GM20431 (cell line): Measurements from ENCODE around the gene NAPB.

Experiments used
- in situ Hi-C: fragments of 300-500 bp; cut with MseI, MboI; formaldehyde crosslinking; loops from one replicate; pipeline ENCODE4 v1.15.0; 2020; ENCODE audit warnings: low sequenced_read_pairs; ENCODE audit not compliant: unreplicated experiment

Gene NAPB

DNA sequence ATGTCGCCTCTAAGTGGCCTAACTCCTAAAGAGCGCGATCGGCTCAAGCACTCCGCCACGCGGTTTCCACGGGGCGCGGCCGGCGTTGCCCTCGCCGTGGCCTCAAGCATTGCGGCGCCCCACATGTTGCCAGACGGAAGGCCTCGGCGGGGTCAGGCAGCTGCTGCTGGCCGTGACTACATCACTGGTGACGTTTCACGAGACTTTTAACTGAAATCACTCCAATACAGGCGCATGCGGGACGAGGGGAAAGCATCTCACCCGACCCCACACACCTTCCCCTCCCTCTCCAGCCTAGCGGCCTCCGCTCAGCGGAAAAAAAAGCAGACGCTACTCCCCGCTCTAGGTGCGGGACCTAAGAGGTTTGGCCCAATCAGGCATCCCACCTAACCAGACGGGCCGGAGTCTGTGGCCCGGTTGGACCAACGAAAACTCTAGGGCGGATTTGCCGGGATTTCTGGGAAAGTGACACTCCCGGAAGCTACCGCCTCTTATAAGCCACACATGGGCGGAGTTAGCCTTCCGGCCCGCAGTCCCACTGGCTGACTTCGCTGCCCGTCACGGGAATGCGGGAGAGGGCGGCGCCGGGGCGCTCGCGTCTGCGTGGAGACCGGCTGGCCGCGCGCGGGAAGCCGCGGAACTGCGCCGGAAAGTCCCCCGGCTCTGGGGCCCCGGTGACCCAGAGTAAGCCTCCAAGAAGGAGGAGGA, 70.9 kb downstream of the NAPB start, which contains the start of gene NXT1:
TSS of gene NXT1 (plus strand) at position 596 of the 708 bp plus-strand sequence. CDS start 3,251 bp downstream, outside the sequence.
- in situ Hi-C loops = no loop called here

DNA sequence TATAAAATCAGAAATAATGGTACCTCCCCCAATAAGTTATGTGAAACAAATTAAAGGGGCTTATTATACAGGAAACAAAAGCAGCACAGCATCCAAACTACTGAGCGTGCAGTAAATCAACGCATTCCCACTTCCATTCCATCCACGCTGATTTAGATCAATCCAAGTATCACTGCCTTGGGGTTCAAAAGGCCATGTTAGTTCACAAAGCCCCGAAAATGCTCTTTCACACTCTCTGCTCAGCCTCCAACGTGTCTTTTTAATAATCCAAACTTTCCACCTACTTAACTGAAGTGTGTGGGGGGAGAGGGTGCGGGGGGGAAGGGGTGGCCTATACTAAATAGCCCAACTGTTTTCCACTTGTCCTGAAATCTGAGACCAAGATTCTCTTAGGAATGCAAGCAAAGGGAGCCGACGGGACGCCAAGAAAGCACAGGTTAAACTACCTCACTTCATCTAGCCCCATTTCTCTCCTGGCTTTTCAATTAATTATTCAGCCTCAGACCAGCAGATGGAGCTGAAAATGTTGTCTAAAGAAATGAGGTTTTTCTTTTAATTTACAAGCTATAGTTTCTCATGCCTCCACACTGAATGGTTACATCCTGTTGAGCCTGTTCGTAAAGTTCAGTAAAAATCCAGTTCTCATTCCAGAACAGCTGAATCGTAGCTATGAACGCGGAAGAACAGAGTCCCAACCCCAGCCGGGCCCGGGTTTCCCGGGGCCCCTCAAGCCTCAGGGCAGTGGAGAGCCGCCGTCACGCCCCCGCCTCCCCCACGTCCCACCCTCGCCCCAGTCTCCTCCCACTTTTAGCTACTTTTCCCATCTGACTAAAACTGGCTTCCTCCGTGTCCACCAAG, 71.7 kb downstream of the NAPB start:
- in situ Hi-C loops = loop anchor here (25.0 kb wide), 1 partner anchor 662 kb away; no protein-coding TSS in a partner anchor

DNA sequence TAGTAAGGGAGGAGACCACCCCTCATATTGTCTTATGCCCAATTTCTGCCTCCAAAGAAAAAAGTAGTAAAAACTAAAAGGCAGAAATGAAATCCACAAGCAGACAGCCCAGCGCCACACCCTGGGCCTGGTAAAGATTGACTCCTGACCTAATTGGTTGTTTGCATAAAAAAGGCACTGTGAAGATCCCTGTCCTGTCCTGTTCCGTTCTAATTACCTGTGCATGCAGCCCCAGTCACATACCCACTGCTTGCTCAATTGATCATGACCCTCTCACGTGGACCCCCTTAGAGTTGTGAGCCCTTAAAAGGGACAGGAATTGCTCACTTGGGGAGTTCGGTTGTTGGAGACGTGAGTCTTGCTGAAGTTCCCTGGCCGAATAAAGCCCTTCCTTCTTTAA, 72.8 kb downstream of the NAPB start:
- in situ Hi-C loops = loop anchor here (25.0 kb wide), 1 partner anchor 661 kb away; no protein-coding TSS in a partner anchor

DNA sequence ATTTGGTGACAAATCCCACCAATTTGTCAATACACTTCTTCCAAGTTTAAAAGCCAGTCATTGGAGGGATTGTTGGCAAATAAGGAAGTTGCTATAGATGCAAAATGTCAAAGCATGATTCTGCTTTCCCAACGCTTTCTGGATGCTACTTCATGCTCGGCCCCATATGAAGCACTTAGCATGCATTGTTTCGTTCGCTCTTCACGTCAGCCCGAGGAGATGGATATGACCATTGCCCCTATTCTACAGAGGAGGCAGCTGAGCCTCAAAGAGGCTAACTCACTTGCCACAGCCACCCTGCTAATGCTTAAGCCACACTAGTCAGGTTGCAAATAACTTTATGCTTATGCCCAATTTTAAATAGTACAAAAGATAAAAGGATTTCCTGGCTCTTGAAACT, 73.5 kb downstream of the NAPB start:
- in situ Hi-C loops = loop anchor here (25.0 kb wide), 1 partner anchor 660 kb away; no protein-coding TSS in a partner anchor

DNA sequence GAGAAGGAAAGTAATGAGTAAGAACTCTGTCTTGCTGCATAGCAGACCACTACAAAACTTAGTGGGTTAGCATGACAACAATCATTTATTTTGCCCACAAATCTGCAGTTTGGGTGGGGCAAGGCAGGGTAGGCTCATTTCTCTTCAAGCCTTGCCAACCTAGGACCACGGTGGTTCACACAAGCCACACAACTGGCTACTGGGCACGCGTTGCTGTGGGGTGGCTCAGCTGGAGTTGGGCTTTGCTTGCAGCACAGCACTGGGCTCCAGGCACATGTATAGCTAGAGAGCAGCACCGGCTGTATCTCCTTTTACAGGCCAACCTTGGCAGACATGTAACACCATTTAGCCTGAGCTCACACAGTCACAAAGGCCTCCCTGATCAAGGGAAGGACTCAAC, 75.3 kb downstream of the NAPB start:
- in situ Hi-C loops = loop anchor here (25.0 kb wide), 1 partner anchor 659 kb away; no protein-coding TSS in a partner anchor

DNA sequence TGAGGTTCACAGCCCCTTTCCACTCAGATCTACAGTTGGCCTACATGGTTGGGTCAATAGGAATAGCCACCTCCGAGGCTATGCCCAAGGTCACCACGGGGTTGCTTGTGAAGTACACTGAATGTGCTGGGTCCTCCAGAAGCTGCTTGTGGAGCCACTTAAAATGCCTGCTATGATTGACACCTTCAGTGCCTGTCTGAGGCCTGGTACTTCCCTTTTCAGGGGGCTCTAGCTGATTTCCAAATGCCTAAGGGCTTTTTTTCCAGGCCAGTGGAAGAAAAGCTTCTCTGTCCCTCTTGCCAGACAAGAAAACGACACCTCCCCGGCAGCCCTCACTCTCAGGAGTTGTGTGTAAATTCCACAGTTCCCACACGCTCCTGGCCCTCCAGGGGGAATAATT, 77.0 kb downstream of the NAPB start:
- in situ Hi-C loops = loop anchor here (25.0 kb wide), 1 partner anchor 657 kb away; no protein-coding TSS in a partner anchor

DNA sequence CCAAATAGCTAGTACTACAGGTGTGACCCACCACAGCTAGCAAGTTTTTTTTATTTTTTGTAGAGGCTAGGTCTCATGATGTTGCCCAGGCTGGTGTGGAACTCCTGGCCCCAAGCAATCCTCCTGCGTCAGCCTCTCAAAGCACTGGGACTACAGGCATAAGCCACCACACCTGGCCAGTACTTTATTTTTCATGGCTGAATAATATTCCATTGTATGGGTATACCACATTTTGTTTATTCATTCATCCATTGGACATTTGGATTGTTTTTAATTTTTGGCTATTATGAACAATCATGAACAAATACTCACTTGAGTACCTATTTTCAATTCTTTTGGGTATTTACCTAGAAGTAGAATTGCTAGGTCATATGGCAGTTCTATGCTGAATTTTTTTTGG, 77.7 kb downstream of the NAPB start:
- in situ Hi-C loops = loop anchor here (25.0 kb wide), 1 partner anchor 656 kb away; no protein-coding TSS in a partner anchor

DNA sequence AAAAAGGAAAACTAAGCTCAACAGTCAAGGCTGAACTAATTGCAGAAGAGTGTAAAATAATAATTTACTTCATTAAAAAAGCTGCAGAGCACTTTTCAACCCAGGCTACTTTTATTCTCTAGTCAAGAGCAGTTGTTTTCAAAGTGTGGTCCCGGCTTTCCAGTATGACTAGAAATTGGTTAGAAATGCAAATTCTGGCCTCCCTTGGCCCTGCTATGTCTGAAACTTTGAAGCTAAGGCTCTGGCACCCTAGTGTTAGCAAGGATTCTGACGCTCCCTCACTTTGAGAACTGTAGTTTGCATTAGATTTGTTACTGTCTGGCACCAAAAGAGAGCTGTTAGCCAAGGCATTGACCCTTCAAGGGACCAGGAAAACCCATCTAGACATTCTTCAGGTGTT, 80.2 kb downstream of the NAPB start:
- in situ Hi-C loops = loop anchor here (25.0 kb wide), 1 partner anchor 654 kb away; no protein-coding TSS in a partner anchor

DNA sequence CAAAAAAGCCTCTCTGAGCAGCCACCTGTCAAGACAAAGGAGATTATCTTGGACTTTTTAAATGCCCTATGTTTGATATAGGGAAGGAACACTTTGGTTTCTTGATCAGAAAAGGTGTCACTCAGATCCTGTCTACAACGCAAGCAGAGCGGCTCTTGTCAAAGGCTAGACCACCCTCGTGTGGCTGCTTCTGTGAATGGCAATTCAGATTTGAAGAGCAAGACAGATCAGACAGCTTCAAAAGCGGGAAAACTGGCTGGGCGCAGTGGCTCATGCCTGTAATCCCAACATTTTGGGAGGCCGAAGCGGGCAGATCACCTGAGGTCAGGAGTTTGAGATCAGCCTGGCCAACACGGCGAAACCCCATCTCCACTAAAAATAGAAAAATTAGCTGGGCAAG, 80.8 kb downstream of the NAPB start:
- in situ Hi-C loops = loop anchor here (25.0 kb wide), 1 partner anchor 653 kb away; no protein-coding TSS in a partner anchor

DNA sequence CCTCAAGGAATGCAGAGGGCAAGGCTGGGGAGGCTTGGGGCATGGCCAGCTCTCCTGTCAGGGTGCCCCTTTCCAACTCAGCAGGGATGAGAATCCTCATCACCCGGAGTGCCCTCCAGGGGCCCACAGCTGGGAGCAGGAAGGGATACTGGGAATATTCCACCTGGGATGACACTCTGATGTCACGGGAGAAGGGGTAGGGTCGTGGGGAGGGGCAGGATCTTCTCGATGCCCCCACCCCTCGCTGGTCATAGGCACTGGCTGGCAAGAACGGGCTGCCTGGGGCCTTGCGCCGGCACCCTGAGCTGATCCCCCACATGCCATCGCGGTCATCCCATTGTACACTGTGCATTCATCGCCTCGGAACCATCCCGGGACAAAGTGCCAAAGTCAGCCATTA, 81.3 kb downstream of the NAPB start:
- in situ Hi-C loops = loop anchor here (25.0 kb wide), 1 partner anchor 653 kb away; no protein-coding TSS in a partner anchor

DNA sequence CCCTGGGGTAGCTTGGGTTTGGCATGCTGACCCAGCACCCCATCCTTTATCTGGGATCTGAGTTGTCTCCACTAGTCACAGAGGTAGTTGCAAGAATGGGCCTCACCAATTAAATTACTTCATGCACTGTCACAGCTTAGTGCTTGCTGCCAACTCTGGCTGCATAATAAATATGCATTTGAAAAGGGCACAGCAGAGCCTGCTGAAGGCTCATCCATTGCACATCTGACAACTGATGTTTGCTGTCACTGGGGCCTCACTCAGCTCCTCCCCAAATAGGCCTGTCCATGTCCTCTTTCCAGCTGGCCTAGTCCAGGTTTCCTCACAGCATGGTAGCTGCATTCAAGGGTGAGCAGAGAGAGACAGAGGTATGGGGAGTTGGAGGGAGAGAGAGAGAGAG, 84.0 kb downstream of the NAPB start:
- in situ Hi-C loops = loop anchor here (25.0 kb wide), 1 partner anchor 650 kb away; no protein-coding TSS in a partner anchor

DNA sequence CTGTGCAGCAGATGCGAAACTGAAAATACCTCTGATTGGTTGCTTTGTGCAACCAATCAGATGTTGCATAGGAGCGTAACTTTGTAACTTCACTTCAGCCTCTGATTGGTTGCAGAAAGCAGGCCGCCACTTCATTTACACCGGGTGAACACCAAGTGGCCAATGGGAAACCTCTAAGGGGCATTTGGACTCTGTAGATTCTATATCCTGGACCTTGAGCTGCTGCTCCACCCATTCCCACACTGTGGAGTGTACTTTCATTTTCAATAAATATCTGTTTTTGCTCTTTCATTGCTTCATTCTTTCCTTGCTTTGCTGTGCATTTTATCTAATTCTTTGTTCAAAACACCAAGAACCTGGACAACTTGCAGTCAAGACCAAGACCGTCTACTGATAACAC, 84.8 kb downstream of the NAPB start:
- in situ Hi-C loops = loop anchor here (25.0 kb wide), 1 partner anchor 649 kb away; no protein-coding TSS in a partner anchor

DNA sequence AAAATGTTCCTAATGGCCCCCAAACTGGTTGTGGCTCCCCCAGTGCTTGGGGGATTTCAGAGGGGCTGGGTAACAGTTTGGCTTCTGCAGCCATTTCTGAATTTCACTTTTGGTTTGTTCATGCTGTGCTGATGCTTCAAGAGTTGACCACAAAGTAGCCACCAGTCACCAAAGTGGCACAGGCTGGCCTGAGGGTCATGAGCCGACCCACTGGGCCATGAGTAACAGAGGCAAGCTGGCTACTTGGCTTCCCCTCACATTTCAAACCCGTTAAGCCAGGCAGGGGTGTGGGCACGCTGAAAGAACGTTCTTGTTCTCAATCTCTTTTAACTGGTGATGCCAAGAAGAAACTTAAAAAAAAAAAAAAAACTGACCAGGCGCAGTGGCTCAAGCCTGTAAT, 85.8 kb downstream of the NAPB start:
- in situ Hi-C loops = loop anchor here (25.0 kb wide), 1 partner anchor 648 kb away; no protein-coding TSS in a partner anchor

DNA sequence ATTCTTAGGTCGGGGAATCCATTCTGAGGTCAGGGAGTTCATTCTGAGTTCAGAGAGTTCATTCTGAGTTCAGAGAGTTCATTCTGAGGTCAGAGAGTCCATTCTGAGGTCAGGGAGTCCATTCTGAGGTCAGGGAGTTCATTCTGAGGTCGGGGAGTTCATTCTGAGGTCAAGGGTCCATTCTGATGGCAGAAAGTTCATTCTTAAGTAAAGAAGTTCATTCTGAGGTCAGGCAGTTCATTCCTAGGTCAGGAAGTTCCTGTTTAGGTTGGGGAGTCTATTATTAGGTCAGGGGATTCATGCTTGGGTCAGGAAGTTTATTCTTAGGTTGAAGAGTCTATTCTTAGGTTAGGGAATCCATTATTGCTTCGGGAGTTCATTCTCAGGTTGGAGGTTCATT, 87.2 kb downstream of the NAPB start:
- in situ Hi-C loops = loop anchor here (25.0 kb wide), 1 partner anchor 647 kb away; no protein-coding TSS in a partner anchor

DNA sequence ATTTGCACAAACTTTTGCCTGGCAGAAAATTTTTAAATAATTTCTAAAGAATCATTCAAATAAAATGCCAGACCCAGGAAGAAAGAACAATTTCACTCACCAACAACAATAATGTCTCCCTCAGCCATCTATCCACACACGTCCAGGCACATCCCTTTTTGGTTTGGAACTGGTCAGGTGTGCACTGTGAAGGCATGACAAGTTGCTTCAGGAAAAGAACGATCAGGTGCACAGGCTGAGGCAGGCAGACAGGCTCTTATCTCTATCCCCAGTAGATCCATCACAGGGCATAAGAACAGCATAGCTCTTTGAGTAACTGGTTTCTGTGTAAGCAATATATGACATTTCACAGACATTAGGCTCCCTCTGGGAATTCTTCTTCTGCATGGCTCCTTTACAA, 88.8 kb downstream of the NAPB start:
- in situ Hi-C loops = loop anchor here (25.0 kb wide), 1 partner anchor 645 kb away; no protein-coding TSS in a partner anchor

DNA sequence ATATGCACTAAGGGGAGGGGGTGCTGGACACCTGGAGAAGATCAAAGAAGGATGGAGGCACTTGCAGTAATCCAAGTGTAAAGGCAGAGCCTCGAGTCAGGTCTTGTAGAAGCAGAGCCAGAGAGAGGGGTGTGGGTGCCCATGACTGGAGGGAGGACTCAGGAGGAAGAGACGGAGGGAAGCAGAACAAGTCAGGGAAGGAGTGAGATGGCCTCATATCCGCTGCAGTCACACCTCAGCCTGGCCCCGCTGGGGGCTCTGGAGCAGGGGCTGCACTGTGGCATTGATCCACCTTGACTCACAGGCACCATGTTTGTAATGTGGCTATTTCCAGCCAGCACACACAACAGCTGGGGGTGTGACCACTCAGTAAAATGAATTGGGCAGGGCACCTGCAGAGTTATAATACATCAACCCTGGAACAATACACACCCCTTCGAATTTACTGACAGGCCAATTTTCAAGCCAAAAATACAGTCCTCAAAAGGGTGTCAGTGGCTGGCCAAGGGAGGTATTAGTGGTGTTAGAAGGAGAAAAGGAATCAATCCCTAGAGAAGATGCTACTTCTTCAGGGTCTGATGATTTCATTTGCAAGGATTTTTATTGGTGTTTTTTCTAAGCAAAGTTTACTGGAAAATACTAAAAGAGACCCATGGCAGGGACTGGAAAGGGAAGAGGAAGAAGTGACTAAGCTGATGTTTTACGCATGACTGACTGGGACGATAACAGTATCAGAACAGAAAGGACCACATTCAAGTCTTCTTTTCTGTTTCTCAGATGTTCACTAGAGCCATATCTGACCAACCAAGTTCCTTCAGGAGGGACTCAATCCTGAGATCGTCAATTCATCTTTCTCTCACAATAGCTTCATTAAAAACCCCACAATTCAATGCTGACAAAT, 89.6 kb downstream of the NAPB start:
- in situ Hi-C loops = loop anchor here (25.0 kb wide), 1 partner anchor 644 kb away; no protein-coding TSS in a partner anchor

DNA sequence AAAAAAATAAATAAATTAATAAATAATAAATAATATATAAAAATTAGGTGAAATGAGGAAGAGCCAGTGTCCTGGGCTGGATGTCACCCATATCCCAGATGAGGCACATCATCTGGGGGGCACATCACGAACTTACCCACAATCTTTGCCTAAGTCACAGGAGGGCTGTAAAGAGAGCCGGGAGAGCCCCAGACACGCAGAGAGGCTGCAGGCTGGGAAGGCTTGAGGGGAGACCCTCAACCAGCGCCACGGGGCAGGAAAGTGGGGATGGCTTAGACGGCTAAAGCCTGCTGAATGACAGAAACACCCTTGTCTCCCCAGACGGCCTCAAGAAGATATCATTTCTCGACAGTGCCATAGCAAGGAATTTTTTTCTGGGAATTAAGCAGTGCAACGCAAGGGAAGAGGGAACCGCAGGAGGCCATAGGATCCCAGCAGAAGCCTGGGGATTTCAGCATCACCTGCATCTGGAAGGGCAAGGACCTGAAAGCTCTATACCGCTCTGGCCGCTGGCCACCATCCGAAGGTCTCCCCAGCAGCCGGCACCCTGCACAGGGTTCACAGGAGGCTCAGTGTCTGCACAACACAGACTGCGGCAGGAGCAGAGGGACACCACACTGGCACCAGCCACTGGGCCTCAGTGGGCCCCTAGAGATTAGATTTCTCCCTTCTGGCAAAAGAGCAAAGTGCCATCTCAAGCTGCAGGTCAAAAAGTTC, 93.5 kb downstream of the NAPB start:
- in situ Hi-C loops = loop anchor here (25.0 kb wide), 1 partner anchor 640 kb away; no protein-coding TSS in a partner anchor

DNA sequence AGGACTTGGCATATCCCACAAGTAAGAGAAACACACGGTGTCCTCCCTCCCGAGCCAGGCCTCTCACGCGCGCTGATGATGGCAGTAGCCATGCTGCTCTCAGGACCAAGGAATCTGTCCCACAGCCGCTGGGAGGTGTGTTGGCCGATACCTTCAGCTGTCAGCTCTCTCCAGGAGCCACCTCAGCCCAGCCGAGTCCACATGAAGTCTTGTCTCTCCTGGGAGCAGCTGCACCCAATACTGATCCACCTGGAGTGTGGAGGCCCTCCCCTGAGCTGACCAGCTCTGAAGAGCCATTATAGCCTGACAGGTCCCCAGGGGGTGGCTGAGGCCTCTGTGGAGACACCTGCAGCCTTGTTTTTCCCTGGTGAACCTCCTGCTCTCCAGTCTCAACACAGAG, 94.5 kb downstream of the NAPB start:
- in situ Hi-C loops = loop anchor here (25.0 kb wide), 1 partner anchor 639 kb away; no protein-coding TSS in a partner anchor
